Suprapubic skin (tissue), 4 donors: ENCODE results near the gene MARCHF3.

Experiments used
- EP300 ChIP-seq: sonication (generic); formaldehyde crosslinking; IDR thresholded peaks from one replicate; pipeline ENCODE4 v1.6.1; 2017; ENCODE audit warnings: antibody characterized with exemption
- POLR2A ChIP-seq, 2 donors: fragments of 450-650 bp; IDR thresholded peaks; one replicate each; pipeline ENCODE4 v1.6.1; 2017; ENCODE audit warnings: antibody characterized with exemption in 2 of 2, mild to moderate bottlenecking in 2 of 2, moderate library complexity in 2 of 2
- POLR2AphosphoS5 ChIP-seq, 3 donors: sonication (generic); formaldehyde crosslinking; IDR thresholded peaks; one replicate each; pipeline ENCODE4 v1.6.1; 2017; ENCODE audit warnings: antibody characterized with exemption in 3 of 3
- TF ChIP-seq, protein P1 (sequence below), 2 donors: fragments of 200-600 bp in 1 of 2; fragments of 450-650 bp in 1 of 2; sonication (generic) in 1 of 2; IDR thresholded peaks; one replicate each; pipeline ENCODE4 v1.5.1; 2016 to 2019; ENCODE audit warnings: antibody characterized with exemption in 2 of 2, mild to moderate bottlenecking in 1 of 2, moderate library complexity in 1 of 2

- TF ChIP-seq, protein P1, sequence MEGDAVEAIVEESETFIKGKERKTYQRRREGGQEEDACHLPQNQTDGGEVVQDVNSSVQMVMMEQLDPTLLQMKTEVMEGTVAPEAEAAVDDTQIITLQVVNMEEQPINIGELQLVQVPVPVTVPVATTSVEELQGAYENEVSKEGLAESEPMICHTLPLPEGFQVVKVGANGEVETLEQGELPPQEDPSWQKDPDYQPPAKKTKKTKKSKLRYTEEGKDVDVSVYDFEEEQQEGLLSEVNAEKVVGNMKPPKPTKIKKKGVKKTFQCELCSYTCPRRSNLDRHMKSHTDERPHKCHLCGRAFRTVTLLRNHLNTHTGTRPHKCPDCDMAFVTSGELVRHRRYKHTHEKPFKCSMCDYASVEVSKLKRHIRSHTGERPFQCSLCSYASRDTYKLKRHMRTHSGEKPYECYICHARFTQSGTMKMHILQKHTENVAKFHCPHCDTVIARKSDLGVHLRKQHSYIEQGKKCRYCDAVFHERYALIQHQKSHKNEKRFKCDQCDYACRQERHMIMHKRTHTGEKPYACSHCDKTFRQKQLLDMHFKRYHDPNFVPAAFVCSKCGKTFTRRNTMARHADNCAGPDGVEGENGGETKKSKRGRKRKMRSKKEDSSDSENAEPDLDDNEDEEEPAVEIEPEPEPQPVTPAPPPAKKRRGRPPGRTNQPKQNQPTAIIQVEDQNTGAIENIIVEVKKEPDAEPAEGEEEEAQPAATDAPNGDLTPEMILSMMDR (IDR thresholded peaks at IDR 0.05), result no peak
- no peak for TF ChIP-seq EP300
- no peak for TF ChIP-seq POLR2AphosphoS5 (IDR thresholded peaks at IDR 0.05)
- TF ChIP-seq POLR2A (IDR thresholded peaks at IDR 0.05), result no peak
These were observed 7.5 kb downstream of the MARCHF3 start for GRCh38 chr5:127022846-127023245.
